ENCODE results near the gene COBL.

Gene COBL

DNA sequence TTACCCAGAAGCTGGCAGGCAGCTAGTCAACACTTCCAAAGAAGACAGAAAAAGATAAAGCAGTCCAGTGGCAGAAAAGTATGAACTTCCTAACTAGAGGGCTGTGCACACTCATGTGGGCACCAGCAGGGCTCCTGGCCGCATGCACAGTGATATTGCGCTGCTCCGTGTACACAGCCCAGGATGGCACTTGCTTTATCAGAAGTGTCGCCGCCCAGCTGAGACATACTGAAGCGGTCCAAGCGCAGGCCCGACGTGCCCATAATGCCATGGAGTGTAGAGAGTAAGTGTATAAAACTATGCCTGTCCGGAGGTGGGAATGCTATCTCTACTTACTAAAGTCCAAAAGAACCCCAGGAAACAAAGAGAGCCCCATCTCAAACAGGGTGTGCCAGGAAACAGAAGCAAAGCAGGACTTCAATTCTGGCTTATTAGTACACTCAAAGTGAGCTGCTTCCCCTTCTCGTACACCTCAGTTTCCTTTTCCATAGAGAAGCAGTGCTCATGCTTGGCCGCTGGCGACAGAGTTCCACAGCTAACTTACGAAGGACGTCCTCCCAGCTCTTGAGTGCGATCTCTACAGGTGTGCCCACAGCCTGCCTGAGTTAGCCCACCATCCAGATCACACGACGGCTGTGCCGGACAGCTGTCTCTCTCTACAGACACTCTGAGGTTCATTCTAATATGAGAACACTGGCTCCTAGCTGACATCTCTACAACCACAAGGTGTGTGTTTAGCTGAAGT lies 234.3 kb downstream of the COBL start:
- TF ChIP-seq, protein P1, sequence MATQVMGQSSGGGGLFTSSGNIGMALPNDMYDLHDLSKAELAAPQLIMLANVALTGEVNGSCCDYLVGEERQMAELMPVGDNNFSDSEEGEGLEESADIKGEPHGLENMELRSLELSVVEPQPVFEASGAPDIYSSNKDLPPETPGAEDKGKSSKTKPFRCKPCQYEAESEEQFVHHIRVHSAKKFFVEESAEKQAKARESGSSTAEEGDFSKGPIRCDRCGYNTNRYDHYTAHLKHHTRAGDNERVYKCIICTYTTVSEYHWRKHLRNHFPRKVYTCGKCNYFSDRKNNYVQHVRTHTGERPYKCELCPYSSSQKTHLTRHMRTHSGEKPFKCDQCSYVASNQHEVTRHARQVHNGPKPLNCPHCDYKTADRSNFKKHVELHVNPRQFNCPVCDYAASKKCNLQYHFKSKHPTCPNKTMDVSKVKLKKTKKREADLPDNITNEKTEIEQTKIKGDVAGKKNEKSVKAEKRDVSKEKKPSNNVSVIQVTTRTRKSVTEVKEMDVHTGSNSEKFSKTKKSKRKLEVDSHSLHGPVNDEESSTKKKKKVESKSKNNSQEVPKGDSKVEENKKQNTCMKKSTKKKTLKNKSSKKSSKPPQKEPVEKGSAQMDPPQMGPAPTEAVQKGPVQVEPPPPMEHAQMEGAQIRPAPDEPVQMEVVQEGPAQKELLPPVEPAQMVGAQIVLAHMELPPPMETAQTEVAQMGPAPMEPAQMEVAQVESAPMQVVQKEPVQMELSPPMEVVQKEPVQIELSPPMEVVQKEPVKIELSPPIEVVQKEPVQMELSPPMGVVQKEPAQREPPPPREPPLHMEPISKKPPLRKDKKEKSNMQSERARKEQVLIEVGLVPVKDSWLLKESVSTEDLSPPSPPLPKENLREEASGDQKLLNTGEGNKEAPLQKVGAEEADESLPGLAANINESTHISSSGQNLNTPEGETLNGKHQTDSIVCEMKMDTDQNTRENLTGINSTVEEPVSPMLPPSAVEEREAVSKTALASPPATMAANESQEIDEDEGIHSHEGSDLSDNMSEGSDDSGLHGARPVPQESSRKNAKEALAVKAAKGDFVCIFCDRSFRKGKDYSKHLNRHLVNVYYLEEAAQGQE (IDR thresholded peaks at IDR 0.05; ENCODE audit: insufficient read depth in 1 of 2, low read depth in 2 of 2, low read length in 2 of 2), result no peak
- TF ChIP-seq SIN3A (IDR thresholded peaks at IDR 0.05; ENCODE audit: borderline replicate concordance, insufficient read depth, low read length) (no peak), FOXP2 (optimal IDR thresholded peaks at IDR 0.05; ENCODE audit: borderline replicate concordance, extremely low read depth, extremely low read length, insufficient read depth) (no peak), POLR2AphosphoS5 (IDR thresholded peaks at IDR 0.05; ENCODE audit: low read depth, low read length) (no peak), TAF1 (IDR thresholded peaks at IDR 0.05; ENCODE audit: borderline replicate concordance, insufficient read depth, low read length) (no peak)

DNA sequence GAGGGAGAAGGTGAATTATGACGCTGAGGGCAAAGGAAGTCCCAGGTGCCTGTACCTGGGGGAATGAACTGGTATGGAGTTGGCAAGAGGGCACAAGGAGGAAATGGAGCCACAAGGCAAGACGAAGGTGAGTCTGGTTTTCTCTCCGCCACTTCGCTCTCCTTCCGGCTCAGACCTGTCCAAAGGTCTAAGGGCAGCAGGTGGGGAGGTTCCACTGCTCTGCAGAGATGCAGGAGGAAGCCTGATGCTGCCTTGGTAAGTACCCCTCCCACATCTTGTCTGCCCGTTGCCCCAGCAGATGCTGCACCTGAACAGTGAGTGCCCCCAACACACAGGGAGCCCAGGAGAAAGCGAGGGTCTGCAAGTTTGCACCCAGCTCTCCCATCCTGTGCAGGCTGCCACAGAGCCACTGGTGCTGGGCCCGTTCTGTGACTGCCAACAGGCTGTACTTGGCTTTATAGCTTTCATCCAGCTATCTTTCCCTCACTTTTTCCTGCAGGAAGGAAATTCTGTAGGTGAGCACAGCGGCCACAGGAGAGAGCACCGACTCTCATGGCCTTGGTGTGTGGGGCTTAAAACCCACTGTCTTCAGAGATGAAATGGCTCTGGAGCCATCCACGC lies 235.2 kb downstream of the COBL start:
- TF ChIP-seq SIN3A (IDR thresholded peaks at IDR 0.05; ENCODE audit: borderline replicate concordance, insufficient read depth, low read length), result no peak
- TF ChIP-seq, protein P1 (IDR thresholded peaks at IDR 0.05; ENCODE audit: insufficient read depth in 1 of 2, low read depth in 2 of 2, low read length in 2 of 2), result no peak
- no peak for TF ChIP-seq POLR2AphosphoS5 (IDR thresholded peaks at IDR 0.05; ENCODE audit: low read depth, low read length)
- no peak for TF ChIP-seq TAF1 (IDR thresholded peaks at IDR 0.05; ENCODE audit: borderline replicate concordance, insufficient read depth, low read length)
- TF ChIP-seq FOXP2 (optimal IDR thresholded peaks at IDR 0.05; ENCODE audit: borderline replicate concordance, extremely low read depth, extremely low read length, insufficient read depth), result no peak

DNA sequence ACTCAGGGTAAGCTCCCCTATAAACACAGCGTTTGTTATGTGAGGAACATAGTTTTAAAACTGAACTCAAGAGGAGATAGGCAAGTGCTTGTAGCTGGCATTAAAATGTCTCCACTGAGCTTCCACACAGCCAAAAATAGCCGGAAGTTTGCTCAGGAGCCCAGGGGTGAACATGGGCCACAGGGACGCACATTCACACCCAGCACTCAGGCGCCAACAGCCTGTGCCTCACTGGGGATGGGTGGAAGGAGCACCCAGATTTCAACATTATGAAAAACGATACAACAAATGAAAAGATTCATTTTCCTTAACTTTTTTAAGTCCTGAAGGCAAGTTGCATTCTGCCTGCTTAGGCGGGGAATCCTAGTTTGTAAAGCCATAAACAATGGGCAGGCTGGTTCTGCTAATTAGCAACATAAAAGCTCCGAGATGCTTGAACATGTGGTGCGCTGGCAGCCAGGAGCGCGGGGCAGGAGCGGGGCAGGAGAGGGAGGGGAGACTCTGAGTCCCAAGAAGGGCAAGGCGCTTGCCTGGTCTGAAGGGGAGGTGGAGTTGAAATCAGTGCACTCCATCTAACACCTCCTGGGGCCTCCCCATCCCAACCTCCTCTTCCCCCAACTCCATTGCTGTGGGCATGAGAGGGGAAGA lies 235.9 kb downstream of the COBL start:
- TF ChIP-seq POLR2AphosphoS5 (IDR thresholded peaks at IDR 0.05; ENCODE audit: low read depth, low read length), result no peak
- no peak for TF ChIP-seq FOXP2 (optimal IDR thresholded peaks at IDR 0.05; ENCODE audit: borderline replicate concordance, extremely low read depth, extremely low read length, insufficient read depth)
- no peak for TF ChIP-seq TAF1 (IDR thresholded peaks at IDR 0.05; ENCODE audit: borderline replicate concordance, insufficient read depth, low read length)

DNA sequence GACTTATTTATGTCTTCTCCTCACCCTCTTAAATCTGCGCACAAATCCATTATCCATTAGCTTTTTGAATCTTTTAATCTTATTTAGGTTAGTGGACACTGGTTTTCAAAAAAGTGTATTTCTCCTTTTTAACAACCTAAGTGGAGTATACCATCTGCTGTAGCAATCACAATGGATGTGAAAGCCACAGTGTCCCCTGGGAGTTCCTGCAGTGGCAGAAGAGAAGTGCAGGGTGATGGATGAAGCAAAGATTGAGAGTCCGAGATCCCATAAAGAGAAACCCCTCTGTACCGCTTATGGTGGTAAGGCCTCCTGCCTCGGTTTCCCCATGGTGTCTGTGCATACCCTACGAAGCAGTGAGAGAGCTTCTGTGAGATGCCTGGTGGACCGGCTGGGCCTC lies 236.4 kb downstream of the COBL start:
- TF ChIP-seq SIN3A (IDR thresholded peaks at IDR 0.05; ENCODE audit: borderline replicate concordance, insufficient read depth, low read length), result no peak
- TF ChIP-seq POLR2AphosphoS5 (IDR thresholded peaks at IDR 0.05; ENCODE audit: low read depth, low read length), result no peak
- TF ChIP-seq TAF1 (IDR thresholded peaks at IDR 0.05; ENCODE audit: borderline replicate concordance, insufficient read depth, low read length), result no peak
- TF ChIP-seq, protein P1 (IDR thresholded peaks at IDR 0.05; ENCODE audit: insufficient read depth in 1 of 2, low read depth in 2 of 2, low read length in 2 of 2), result no peak
- no peak for TF ChIP-seq FOXP2 (optimal IDR thresholded peaks at IDR 0.05; ENCODE audit: borderline replicate concordance, extremely low read depth, extremely low read length, insufficient read depth)

DNA sequence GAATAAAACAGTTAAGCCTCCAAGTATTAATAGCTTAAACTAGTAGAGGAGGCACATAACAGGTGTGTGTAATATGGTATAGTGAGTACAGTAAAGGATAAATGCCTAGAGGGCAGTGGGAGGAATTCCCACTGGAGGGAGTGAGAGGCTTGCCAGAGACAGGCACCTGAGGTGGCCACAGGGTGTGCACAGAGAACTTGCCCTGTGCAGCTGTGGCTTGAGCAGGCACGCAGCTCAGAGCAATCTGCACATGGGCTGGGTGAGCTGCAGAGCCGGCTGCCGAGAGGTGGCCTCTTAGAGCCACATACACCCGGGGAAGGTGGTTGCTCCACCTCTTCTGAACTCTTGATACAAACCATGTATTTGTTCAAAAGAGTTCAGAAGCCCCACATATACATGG lies 237.1 kb downstream of the COBL start:
- no peak for TF ChIP-seq POLR2AphosphoS5 (IDR thresholded peaks at IDR 0.05; ENCODE audit: low read depth, low read length)
- no peak for TF ChIP-seq TAF1 (IDR thresholded peaks at IDR 0.05; ENCODE audit: borderline replicate concordance, insufficient read depth, low read length)
- TF ChIP-seq, protein P1 (IDR thresholded peaks at IDR 0.05; ENCODE audit: insufficient read depth in 1 of 2, low read depth in 2 of 2, low read length in 2 of 2), result no peak
- TF ChIP-seq SIN3A (IDR thresholded peaks at IDR 0.05; ENCODE audit: borderline replicate concordance, insufficient read depth, low read length), result no peak
- TF ChIP-seq FOXP2 (optimal IDR thresholded peaks at IDR 0.05; ENCODE audit: borderline replicate concordance, extremely low read depth, extremely low read length, insufficient read depth), result no peak

Measured in PFSK-1 (cell line).